Measurements from ENCODE around the gene TLCD3B.

The TLCD3B gene

DNA sequence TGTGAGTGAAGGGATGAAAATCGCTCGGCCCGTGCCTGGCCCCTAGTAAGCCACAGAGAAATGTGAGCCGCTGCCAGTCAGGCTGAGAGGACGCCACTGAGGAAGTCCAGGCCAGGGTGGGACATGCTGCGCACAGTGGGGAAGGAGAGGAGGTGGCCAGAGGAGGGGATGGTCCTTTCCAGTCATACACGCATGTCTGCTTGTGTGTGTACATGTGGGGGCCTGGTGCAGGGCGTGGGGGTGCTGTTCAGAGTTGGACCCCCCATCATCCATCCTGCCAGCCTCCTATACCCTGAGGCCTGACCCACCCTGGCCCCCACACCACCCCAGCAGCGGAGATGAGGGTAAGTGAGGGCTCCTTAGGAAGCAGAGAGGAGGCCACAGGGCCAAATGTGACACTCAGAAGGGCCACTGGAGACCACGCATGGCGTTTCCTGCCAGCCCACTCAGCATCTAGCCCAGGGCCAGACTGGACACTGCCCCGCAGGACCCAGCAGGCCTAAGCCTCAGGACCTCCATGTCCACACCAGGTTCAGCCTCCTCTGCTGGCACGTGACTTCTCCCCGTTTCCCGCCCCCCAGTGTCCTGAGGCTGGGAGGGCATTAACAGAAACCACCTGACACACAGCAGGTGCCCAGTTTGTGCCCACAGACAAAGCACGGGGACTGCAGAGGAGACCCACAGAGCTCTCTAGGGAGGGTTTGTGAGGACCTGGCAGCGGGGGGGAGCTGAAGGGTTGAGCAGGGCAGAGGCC lies 27.2 kb downstream of the TLCD3B start:
- no peak for DNase-seq

DNA sequence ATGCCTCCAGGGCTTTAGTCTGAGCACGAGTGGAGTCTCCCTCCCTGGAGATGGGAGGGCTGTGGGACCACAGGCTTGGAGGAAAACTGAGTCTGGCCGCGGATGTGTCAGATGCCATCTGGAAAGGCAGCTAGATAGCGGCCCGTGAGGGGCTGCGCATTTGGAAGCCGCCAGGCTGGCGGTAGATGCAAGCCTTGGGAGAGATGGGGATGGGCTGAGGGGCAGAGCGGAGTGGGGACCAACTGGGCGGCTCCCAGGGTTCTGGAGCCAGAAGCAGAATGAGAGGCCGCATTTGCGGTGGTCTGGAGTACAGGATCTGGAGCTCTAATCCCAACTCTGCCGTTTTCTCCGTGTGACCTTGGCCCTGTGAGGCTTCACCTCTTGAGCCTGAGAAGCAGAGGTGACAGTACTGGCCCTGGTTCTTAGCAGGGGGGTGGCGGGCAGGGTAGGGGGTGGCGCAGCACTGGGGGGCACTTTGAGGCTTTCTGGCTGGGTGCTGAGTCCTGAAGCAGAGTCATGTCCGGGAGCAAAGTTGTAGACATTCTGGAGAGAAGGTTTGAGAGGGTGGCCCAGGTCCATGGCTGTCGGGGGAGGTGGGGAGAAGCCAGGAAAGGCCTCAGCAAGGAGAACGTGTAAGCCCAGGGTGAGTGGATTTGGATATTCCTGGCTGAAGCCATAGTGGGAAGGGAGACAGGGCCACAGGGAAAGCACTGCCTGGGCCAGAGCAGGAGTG lies 28.3 kb downstream of the TLCD3B start:
- DNase-seq, result no peak

DNA sequence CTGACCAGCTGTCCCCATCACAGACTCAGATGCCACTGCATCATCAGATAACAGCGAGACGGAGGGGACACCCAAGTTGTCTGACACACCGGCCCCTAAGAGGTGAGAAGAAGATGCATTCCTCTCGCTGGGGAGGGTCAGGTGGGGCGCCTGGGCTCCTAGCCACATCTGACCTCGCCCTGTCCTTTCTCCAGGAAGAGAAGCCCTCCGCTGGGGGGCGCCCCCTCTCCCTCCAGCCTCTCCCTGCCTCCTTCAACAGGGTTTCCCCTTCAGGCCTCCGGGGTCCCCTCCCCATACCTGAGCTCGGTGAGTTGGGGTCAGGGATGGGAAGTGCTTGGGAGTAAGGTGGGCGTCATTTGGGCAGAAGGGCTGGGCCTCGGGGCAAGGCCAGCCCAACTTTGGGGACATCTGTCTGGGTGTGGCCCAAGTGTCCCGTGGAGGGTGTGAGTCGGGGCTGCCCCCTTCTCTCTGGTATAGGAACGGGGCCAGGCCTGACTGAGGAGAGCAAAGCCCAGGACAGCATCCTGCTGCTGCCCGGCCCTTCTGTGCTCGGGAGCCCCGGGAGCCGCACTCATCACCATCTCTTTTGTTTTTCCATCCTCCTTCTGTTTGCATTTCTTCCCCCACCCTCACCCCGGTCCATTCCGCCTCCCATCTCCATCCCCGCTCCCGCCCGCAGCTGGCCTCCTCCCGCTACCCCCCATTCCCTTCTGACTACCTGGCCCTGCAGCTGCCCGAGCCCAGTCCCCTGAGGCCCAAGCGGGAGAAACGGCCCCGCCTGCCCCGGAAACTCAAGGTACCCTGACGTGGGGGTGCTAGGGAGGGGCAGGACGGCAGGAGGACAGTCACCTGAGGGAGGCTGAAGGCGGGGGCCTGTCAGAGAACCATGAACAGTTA lies 30.1 kb downstream of the TLCD3B start:
- DNase-seq, result no peak

DNA sequence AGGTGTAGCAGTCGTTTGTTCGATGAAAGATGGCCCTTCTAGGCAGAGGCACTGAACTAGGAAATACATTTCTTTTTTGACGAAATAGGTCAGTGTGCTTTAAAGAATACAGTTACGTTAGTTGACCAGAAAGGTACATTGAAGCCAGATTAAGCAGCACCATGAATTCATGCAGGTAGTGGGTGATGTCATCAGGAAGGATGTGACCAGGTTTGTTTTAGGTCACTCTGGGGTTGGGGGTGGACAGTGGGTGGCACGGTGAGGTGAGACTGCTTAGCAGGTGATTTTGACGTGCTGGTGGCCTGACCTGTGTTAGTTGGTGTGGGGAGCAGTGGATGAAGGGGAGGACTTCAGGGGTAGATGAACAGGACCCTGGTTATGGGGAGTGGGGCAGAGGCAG lies 31.5 kb downstream of the TLCD3B start:
- DNase-seq, result no peak

DNA sequence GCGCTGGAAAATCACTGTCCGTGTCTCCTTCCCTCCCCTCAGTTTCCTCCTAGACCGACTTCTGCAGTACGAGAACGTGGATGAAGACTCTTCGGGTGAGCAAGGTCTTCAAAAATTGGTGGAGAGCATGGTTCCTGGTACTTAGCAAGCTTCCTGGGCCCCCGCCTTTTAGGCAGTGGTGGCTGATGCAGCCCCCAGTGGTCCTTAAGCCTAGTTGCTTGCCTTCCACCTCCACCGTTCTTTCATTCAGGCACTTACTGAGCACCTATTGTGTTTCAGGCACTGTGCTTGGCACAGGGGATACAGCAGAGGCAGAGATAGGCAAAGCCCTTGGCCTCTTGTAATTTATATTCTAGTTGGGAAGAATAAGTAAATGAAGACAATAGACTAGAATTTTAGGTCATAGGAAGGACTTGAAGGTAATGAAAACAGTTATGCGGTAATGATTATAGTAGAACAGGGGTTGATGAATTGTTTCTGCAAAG lies 34.3 kb downstream of the TLCD3B start:
- DNase-seq, result no peak

DNA sequence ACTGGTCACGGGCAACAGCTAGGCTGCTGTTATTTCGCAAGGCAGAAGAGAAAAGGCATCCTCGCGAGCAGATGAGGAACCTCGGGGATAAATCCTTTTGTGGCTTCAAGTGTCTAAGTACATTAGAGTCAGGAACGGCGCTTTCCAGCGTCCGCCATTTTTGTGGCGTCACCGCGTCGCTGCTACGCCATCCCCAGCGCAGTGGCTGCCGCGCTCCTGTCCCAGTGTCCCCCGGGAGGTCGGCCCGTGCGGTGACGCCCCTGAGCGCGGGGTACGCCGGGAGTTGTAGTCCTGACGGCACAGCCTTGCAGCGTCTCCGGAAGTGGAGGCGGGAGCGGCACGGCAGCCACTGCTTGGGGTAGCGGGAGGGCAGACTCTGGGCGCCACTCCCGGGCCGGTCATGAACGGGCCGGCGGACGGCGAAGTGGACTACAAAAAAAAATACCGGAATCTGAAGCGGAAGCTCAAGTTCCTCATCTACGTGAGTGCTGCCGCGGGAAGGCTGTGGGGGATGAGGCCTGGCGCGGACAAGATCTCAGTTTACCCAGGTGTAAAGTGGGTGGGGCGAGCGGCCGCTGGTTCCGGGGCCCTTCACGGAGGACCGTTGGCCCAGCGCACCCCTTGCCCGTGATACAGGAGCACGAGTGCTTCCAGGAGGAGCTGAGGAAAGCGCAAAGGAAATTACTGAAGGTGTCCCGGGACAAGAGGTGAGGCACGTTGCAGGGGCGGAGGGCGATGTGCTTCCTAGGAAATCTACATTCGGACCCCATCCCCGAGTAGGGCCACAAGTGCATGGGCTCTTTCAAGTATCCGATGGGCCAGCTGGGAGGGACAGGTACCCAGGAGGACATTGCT lies 34.9 kb downstream of the TLCD3B start, which contains the start of gene INO80E:
Gene INO80E (plus strand): TSS at position 331 of the 855 bp plus-strand sequence. CDS start 70 bp downstream, at position 401.
- DNase-seq, result peak; percentile 98

DNA sequence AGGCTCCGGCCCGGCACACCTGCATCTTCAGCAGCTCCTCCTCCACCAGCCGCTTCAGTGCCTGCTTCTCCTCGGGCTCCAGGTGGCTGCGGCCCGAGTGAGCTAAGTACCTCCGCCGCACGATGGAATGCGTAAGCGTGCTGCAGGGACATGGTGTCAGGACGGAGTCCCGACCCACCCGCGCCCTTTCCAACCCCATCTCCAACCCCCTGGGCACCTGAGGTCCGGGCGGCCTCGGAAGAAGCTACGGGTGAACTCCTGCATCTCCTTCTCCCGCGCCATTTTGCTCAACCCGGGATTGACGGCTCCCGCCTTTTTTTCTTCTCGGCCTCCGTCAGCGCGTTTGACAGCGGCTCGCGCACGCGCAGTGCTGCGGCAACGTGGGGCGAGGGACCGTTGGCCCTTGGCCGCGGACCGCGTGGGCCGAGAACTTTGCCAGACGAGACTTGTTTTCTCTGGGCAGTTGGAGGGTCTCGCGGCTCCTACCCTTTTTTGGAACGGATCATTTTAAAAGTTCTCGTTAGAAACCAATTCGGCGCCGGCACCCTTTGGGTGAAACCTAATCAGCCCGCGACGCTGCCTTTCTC lies 35.7 kb downstream of the TLCD3B start, which contains the start of gene HIRIP3:
Gene HIRIP3 (minus strand): TSS at position 294 of the 587 bp plus-strand sequence. CDS start 12 bp downstream, at position 282.
- DNase-seq, result peak; percentile 87

DNA sequence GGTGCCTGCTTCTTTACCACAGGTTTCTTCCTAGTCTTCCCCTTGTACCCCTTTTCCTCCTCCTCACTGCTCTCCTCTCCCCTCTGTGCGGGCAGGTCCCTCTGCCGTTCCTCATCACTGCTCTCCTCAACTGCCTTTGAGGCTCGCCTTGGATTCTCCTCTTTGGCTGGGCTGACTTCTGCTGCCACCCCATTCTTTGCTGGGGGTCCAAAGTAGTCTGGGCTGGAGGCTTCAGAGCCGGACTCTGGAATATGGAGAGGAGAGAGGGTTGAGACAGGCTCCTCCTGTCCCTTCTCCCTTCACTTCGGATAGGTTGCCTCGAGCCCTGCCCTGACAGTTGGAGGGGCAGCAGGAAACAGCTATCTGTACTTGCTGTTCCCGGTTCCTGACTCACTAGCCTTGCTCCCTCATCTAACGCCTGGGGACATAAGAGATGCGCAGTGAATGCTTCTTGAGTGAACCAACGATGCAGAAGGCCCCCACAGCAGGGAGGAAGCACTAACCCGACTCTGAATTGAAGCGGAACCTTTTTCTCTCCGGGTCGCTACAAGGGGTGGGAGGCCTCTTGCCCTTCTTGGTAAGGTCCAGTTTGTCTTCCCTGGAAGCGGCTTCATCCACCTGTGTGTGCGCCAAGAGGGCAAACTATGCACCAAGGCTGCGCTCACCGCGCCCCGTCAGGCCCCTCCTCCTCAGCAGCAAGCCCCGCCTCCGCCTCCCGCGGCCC lies 36.3 kb downstream of the TLCD3B start:
- DNase-seq, result no peak

DNA sequence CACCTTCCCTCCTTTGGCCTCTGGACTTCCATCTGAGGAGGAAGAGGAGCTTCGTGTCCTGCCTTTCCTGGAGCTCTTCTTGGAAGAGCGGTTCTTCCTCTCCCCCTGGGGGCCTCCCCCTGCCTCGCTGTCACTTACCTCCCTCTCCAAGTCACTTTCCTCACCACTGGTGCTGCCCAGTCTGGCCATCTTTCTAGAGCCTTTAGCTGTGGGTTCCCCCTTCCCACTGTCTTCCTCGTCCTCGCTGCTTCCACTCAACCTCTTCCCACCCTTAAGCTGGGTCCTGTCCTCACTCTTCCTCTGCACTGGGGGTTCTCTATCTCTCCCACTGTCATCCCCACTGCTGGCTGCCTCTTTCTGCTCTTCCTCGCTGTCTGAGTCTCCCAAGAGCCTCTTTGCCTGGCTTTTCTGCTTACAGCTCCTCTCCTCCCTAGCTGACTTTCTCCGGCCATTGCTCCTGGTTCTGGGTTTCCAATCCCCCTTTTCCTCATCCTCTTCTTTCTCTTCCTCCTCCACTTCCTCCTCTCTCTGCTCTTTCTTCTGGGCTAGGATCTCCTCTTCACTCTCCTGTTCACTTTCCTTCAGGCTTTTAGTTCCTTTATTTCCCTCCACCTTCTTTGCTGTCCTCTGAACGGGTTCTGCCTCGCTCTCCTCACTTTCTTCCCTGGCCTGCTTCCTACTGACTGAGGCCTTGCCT lies 37.0 kb downstream of the TLCD3B start:
- no peak for DNase-seq

DNA sequence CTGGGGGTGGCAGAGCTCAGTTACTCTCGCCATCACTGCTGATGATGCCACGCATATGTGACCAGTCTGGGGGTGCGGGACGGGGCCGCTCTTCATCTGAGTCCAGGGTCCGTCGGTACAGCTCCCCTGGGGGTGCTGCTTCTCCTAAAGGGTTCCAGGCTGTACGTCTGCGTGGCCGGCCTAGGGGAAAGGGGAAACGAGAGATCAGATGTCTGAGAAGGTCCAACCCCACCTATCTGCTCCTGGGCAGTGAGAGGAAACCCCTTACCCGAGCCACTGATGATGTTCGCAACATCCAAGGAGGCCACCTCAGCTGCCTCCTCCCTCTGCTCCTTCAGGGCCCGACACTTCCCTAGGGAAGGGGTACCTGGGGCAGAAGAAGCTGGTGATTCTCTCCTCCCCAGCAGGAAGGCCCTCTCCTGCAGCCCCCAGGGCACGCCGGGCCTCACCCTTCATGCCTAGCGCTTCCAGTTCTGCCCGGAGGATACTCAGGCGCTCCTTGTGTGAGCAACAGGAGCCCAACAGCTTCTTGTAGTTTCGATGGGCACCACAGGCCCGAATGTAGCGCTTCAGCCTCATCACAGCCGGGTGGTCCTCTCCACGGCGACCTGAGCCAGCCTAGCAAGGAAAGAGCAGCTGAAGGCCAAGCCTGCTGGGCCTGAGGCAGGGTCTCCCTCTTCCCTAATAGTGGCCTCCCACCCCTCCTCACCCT lies 37.7 kb downstream of the TLCD3B start:
- DNase-seq, result no peak

DNA sequence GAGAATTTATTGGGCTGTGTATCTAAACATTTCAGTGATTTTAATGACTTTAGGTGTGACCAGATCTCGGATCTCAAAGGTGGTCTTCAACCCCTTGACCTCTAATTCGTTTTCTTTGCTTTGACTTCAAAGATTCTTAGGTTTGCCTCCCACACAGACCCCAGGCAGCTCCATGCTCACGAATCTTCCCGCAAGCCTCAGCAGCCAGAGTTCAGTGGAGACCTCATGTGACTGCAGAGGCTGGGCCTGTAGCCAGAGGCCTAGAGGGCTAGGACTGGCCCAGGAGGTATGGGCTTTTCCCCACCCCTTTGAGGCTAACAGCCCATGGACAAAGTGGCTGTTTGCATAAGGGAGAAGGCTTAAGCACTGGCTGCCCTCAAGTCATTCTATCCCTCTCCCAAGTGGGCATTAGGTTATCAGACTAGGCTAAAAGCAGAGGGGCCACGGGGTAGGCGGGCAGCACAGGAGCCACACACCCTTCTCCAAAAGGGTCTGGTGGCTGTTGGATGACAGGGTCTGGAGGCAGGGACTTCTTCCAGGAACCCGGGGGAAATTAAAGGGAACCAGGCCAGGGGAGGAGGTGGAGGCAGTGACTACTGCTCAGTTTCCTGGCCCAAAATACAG lies 38.6 kb downstream of the TLCD3B start:
- DNase-seq, result no peak

DNA sequence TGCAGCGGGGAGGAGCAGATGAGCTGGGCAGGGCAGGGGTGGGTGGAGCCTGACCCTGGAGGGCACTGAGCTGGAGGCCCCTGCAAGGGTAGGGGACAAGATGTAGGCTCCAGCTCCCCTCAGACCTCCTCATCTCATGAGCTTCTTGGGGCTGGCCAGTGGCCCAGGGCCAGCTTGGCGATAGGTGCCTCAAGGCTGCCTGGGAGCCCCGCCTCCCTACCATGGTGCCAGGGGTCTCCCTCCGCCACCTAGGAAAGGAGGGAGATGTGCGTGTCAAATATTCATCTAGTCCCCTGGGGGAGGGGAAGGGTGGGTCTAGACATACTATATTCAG lies 39.5 kb downstream of the TLCD3B start:
- no peak for DNase-seq

DNA sequence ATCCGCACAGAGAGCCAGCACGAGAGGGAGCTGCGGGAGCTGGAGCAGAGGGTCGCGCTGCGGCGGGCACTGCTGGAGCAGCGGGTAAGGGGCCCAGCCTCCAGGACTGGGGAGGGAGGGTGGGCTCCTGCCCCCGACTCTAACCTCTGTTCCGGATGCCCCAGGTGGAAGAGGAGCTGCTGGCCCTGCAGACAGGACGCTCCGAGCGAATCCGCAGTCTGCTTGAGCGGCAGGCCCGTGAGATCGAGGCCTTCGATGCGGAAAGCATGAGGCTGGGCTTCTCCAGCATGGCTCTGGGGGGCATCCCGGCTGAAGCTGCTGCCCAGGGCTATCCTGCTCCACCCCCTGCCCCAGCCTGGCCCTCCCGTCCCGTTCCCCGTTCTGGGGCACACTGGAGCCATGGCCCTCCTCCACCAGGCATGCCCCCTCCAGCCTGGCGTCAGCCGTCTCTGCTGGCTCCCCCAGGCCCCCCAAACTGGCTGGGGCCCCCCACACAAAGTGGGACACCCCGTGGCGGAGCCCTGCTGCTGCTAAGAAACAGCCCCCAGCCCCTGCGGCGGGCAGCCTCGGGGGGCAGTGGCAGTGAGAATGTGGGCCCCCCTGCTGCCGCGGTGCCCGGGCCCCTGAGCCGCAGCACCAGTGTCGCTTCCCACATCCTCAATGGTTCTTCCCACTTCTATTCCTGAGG lies 40.0 kb downstream of the TLCD3B start:
- DNase-seq, result no peak

DNA sequence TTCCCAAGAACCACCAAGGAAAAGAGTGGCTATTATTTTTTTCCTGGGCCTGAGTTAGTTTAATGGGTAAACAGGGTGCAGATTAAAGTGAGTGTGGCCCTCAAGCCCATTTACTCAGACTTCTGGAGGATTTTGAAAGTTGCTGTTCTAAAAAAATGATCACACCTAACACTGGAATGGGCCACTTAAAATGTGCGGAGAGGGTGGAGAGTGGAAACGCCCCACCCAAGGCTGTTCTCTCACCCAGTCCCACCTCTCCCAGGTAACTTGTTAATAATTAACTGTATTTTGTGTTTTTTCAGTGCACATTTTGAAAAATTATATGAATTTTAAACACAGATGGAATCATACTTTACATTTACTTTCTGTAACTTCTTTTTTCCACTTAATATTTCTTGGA lies 41.0 kb downstream of the TLCD3B start:
- no peak for DNase-seq

DNA sequence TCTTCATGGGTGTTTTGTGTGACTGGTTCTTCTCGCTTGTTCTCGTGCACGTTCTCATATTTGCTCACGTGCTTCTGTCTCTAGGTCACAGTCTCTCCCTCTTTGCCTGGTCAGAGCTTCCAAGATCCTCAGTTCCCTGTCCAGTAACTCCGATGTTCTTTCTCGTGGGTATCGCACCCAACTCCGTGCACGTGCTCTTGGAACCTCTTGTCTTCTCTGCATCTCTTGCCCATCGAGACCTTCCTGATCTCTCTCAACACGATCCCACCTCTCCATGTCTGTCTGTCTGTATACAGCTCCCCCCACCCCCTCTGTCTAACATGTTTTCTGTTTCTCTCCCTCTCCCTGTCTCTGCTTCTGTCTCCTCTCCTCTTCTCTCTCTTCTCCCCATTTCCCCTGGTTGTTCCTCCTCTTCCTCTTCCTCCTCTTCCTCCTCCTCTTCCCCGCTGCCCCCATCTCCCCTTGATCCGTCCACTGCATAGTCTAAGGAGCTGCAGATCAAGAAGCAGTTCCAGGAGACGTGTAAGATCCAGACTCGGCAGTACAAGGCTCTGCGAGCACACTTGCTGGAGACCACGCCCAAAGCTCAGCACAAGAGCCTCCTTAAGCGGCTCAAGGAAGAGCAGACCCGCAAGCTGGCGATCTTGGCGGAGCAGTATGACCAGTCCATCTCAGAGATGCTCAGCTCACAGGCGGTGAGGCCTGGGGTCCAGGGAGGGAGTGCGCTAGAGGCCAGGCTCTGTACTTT lies 41.8 kb downstream of the TLCD3B start:
- no peak for DNase-seq

DNA sequence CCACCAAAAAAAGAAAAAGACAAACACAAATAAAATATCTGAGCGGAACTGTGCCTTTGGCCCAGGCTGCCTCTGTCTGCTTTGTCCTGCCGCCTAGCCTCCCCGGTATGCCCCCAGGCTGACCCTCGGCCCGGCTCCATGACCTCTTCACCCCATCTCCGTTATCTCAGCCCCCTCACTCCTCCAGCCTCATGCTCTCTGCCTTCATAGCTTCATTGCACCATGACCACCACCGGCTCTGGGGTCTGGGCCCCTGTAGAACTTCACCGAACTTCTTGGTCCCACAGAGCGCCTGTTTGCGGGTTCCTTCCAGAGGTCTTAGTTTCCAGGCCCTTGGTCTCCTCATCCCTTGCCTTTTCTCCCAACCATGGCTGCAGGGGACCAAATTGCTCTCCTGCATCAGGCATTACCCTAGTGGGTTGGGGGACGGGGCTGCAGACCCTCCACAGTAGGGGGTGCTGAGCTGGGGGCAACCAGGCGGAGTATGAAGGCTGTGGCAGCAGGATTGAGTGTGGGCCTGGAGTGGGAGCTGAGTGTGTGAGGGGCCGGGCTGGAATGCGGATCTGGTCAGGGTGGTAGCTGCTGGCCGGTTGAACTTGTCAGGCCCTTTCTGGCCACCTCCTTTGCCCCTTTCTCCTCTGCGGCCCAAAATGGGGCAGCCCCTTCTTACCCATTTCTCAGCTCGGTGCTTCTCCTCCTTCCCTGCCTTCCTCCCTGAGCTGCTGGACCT lies 42.6 kb downstream of the TLCD3B start:
- DNase-seq, result no peak
